Stimulated activated naive B cell treated with anti-CD40 and anti-IgM and Interleukin-4, amounts not matched to agents 10 μg/mL and 1 μg/mL and 100 μg/mL, for 72 hours (primary cell): ENCODE results near the gene KLHDC9.
"Not testable (repeated sequence)": the region's sequence is repeated elsewhere in the genome, so short reads cannot be mapped to it uniquely, and the experiment has no call there.

Source experiments
- ATAC-seq, 2 donors: fragments of 150-1000 bp; cut with Tn5 transposase; replicated peaks; 2 replicates each; pipeline ENCODE4 v1.10.0; 2021; ENCODE audit warnings: moderate library complexity in 1 of 2
- DNase-seq: peaks from one replicate; pipeline ENCODE4 v3.0.0; 2021
- H3K27ac Mint-ChIP-seq: one replicate; pipeline ENCODE4 v1.8.0; 2022; ENCODE audit warnings: mild to moderate bottlenecking, mixed read lengths
- H3K27me3 Mint-ChIP-seq, 2 donors: one replicate each; pipeline ENCODE4 v1.8.0; 2022; ENCODE audit warnings: mixed read lengths in 2 of 2
- H3K36me3 Mint-ChIP-seq, 2 donors: one replicate each; pipeline ENCODE4 v1.8.0; 2022; ENCODE audit warnings: mixed read lengths in 2 of 2, mild to moderate bottlenecking in 1 of 2
- H3K4me1 Mint-ChIP-seq, 2 donors: one replicate each; pipeline ENCODE4 v1.8.0; 2022; ENCODE audit warnings: mixed read lengths in 2 of 2, mild to moderate bottlenecking in 1 of 2
- H3K4me3 Mint-ChIP-seq, 2 donors: one replicate each; pipeline ENCODE4 v1.8.0; 2022; ENCODE audit warnings: mild to moderate bottlenecking in 2 of 2, mixed read lengths in 2 of 2, moderate library complexity in 1 of 2
- H3K9me3 Mint-ChIP-seq, 2 donors: one replicate each; pipeline ENCODE4 v1.8.0; 2022; ENCODE audit warnings: mixed read lengths in 2 of 2, mild to moderate bottlenecking in 1 of 2

The KLHDC9 gene, protein sequence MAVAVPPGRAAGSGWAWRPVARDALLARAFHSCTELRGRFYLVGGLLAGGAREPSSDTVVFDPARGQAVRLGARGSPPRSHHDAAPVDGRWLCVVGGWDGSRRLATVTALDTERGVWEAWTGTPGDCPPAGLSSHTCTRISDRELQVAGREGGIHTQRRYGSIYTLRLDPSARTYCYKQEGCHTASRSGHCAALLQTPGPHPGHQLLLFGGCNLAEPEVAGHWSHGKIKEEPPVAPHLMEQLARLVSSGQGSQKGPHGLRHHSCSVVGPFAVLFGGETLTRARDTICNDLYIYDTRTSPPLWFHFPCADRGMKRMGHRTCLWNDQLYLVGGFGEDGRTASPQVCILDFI

DNA sequence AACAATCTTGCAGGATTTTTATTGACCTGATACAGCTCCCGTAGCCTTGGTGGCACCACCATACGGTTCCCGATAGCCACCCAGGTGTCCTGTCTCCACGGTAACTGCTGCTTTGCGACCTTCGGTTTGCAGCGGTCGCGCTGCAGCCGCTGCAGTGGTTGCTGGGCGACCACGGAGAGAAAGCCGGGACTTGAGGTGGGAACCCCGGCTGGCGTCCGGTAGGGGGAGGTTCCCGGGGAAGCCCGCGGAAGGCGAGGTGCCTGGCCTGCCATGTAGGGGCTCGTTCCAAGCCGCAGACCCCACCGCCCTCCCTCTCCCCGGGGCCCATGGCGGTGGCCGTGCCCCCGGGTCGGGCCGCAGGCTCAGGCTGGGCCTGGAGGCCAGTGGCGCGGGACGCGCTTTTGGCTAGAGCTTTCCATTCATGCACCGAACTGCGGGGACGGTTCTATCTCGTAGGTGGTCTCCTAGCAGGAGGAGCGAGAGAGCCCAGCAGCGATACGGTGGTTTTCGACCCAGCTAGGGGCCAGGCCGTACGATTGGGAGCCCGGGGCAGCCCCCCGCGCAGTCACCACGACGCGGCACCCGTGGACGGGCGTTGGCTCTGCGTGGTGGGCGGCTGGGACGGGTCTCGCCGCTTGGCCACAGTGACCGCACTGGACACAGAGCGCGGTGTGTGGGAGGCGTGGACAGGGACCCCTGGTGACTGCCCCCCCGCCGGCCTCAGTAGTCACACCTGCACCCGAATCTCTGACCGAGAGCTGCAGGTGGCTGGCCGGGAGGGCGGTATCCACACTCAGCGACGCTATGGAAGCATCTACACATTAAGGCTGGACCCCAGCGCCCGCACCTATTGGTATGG is at the start of gene KLHDC9:
TSS of gene KLHDC9 (plus strand) at position 152 of the 859 bp plus-strand sequence. CDS start at position 327, 175 bp downstream.
- Mint-ChIP-seq H3K4me1 (peaks cover 42 to 58% of the 10 kb centered on the region in 2 donors), H3K9me3 (no peaks in the 10 kb centered on the region), H3K36me3 (peaks cover 12 to 26% of the 10 kb centered on the region in 2 donors), H3K4me3 (peak within 1 kb of the TSS; percentile 83 to 90), H3K27ac (peak within 1 kb of the TSS; percentile 95), H3K27me3 (no peaks in the 10 kb centered on the region)
- ATAC-seq = peak; percentile 76 to 82
- DNase-seq = peak; percentile 82

DNA sequence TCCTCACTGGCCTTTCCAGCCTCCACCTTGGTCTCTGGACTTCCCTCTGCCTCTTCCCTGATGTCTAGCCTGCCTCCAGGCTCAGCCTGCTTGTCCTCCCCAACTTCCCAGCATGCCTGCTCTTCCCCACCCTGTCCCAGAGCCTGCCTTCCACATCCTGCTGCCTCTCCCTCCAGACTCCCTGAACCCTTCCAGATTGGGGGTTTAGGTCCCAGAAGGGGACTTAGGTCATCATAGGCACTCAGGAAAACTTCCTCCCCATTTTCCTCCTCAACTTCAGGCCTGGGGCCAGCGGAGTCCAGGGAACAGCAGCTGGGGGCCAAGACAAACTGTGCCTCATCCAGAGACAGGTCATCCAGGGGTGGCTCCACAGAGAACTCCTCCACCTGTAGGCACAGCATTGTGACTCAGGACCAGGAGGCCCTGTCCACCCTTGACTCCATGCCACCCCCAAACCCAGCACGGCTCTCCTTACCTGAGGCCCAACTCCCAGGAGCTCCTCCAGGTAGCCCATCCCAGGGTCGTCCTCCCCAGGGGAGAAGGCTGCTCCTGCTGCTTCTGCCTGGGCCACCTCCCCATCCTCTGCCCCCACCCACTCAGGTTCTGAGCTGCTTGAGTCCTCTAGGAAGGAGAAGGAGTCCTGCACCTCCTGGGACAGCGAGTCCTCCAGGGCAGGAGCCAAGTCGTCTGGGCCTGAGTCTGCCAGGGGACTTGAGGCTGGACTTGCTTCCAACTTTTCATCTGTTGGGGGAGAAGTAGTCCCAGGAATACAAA is 49.0 kb upstream of the KLHDC9 start:
- H3K36me3 Mint-ChIP-seq = peaks cover 44 to 70% of the 10 kb centered on the region in 2 donors
- peaks cover 39 to 41% of the 10 kb centered on the region in 2 donors for H3K4me1 Mint-ChIP-seq
- H3K4me3 Mint-ChIP-seq = peak overlapping the region in 1 of 2 donors; percentile 14
- no peaks in the 10 kb centered on the region for H3K9me3 Mint-ChIP-seq
- peak overlapping the region; percentile 100 for H3K27ac Mint-ChIP-seq
- H3K27me3 Mint-ChIP-seq = no peaks in the 10 kb centered on the region
- no peak for DNase-seq
- no peak for ATAC-seq

- ATAC-seq (no peak), DNase-seq (no peak)
- Mint-ChIP-seq H3K27me3 (no peaks in the 10 kb centered on the region), H3K4me1 (peaks cover 36 to 39% of the 10 kb centered on the region in 2 donors), H3K36me3 (peaks cover 49 to 68% of the 10 kb centered on the region in 2 donors), H3K27ac (no peak overlapping the region), H3K9me3 (no peaks in the 10 kb centered on the region), H3K4me3 (no peak overlapping the region)
These were observed 46.9 kb upstream of the KLHDC9 start for GRCh38 chr1:161051219-161051618.

GRCh38 chr1:161052899-161053298 is 45.3 kb upstream of the KLHDC9 start:
- no peaks in the 10 kb centered on the region for H3K27me3 Mint-ChIP-seq
- H3K36me3 Mint-ChIP-seq = peaks cover 58 to 66% of the 10 kb centered on the region in 2 donors
- no peak overlapping the region for H3K27ac Mint-ChIP-seq
- no peaks in the 10 kb centered on the region for H3K9me3 Mint-ChIP-seq
- DNase-seq (no peak), ATAC-seq (no peak)
- H3K4me1 Mint-ChIP-seq = peaks cover 23 to 27% of the 10 kb centered on the region in 2 donors
- H3K4me3 Mint-ChIP-seq = no peak overlapping the region

- ATAC-seq = no peak
- H3K4me3 Mint-ChIP-seq = no peak overlapping the region
- DNase-seq = no peak
- no peaks in the 10 kb centered on the region for H3K9me3 Mint-ChIP-seq
- peaks cover 51 to 58% of the 10 kb centered on the region in 2 donors for H3K36me3 Mint-ChIP-seq
- H3K27me3 Mint-ChIP-seq = no peaks in the 10 kb centered on the region
- H3K4me1 Mint-ChIP-seq = peaks cover 14% of the 10 kb centered on the region in 2 donors
- peak overlapping the region; percentile 51 for H3K27ac Mint-ChIP-seq
These were observed 43.9 kb upstream of the KLHDC9 start for GRCh38 chr1:161054232-161054631.

DNA sequence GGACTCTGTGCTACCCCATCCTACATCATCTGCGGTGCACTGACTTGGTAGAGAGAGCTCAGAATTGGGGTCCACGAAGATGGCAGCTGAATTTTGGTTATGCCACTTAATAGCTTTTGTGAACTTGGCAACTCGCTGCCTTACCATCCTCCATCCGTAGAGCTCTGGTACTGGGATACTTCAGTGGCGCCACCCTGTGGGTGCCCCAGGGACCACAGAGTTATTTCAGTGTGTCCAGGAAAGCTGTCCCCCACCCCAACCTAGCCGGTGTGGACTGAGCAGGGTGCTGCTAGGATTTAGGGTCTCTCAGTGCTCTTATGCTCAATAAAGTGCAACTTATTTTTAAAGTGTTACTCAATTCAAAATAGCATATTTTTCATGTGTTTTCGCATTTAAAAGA is 43.4 kb upstream of the KLHDC9 start:
- no peak overlapping the region for H3K4me3 Mint-ChIP-seq
- no peak for DNase-seq
- H3K36me3 Mint-ChIP-seq = peaks cover 50 to 58% of the 10 kb centered on the region in 2 donors
- H3K4me1 Mint-ChIP-seq = peaks cover 15 to 17% of the 10 kb centered on the region in 2 donors
- H3K27me3 Mint-ChIP-seq = no peaks in the 10 kb centered on the region
- H3K27ac Mint-ChIP-seq = no peak overlapping the region
- H3K9me3 Mint-ChIP-seq = no peaks in the 10 kb centered on the region
- ATAC-seq = no peak

DNA sequence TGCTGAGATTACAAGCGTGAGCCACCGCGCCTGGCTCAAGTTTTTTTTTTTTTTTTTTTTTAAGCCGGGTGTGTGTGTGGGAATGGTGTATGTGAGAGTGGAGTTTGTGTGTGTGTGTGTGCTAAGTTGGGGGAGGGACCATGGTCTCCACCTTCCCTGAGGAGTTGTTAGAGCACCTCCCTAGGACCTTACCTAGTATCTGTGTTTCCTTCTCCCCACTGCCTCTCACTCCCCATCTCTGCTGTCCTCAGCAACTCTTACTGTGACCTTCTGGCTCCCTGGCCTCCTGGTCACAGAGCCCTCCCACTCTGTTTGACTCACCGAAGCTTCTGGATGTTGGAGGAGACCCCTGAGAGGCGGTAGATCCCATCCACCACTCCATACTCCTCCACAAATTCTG is 38.9 kb upstream of the KLHDC9 start:
- ATAC-seq (no peak), DNase-seq (no peak)
- peaks cover 23 to 52% of the 10 kb centered on the region in 2 donors for H3K4me1 Mint-ChIP-seq
- H3K36me3 Mint-ChIP-seq = peaks cover 45 to 53% of the 10 kb centered on the region in 2 donors
- H3K27me3 Mint-ChIP-seq = no peaks in the 10 kb centered on the region
- H3K9me3 Mint-ChIP-seq = no peaks in the 10 kb centered on the region
- peak overlapping the region; percentile 88 for H3K27ac Mint-ChIP-seq
- H3K4me3 Mint-ChIP-seq = no peak overlapping the region

GRCh38 chr1:161061419-161061818 is 36.7 kb upstream of the KLHDC9 start:
- Mint-ChIP-seq H3K9me3 (no peaks in the 10 kb centered on the region), H3K36me3 (peaks cover 46 to 55% of the 10 kb centered on the region in 2 donors), H3K27me3 (no peaks in the 10 kb centered on the region), H3K4me3 (no peak overlapping the region), H3K4me1 (peaks cover 29 to 69% of the 10 kb centered on the region in 2 donors), H3K27ac (no peak overlapping the region)
- no peak for DNase-seq
- ATAC-seq = no peak

DNA sequence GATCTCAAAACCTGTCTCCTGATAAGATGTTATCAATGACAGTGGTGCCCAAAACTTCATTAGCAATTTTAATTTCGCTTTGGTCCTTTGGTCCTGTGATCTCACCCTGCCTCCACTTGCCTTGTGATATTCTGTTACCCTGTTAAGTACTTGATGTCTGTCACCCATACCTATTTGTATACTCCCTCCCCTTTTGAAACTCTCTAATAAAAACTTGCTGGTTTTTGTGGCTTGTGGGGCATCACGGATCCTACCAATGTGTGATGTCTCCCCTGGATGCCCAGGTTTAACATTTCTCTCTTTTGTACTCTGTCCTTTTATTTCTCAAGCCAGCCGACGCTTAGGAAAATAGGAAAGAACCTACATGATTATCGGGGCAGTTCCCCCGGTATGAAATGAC is 34.2 kb upstream of the KLHDC9 start:
- not testable (repeated sequence) for H3K4me3 Mint-ChIP-seq, H3K27me3 Mint-ChIP-seq, H3K9me3 Mint-ChIP-seq, ATAC-seq, DNase-seq
- H3K4me1 Mint-ChIP-seq = peaks cover 44 to 87% of the 10 kb centered on the region in 2 donors
- H3K27ac Mint-ChIP-seq = peak overlapping the region; percentile 52
- H3K36me3 Mint-ChIP-seq = peaks cover 55 to 69% of the 10 kb centered on the region in 2 donors

DNA sequence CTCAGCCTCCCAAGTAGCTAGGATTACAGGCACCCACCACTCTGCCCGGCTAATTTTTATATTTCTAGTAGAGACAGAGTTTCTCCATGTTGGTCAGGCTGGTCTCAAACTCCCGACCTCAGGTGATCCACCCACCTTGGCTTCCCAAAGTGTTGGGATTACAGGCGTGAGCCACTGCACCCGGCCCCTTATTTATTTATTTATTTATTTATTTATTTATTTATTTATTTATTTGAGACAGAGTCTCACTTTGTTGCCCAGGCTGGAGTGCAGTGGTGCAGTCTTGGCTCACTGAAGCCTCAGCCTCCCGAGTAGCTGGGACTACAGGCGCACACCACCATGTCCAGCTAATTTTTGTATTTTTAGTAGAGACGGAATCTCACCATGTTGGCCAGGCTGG is 32.5 kb upstream of the KLHDC9 start:
- not testable (repeated sequence) for H3K4me3 Mint-ChIP-seq, DNase-seq, H3K9me3 Mint-ChIP-seq, H3K27ac Mint-ChIP-seq, ATAC-seq, H3K27me3 Mint-ChIP-seq
- Mint-ChIP-seq H3K4me1 (peaks cover 36 to 80% of the 10 kb centered on the region in 2 donors), H3K36me3 (peaks cover 51 to 60% of the 10 kb centered on the region in 2 donors)

- Mint-ChIP-seq H3K4me1 (peaks cover 39 to 83% of the 10 kb centered on the region in 2 donors), H3K27ac (peak overlapping the region; percentile 87), H3K36me3 (peaks cover 47 to 57% of the 10 kb centered on the region in 2 donors), H3K27me3 (no peaks in the 10 kb centered on the region), H3K9me3 (no peaks in the 10 kb centered on the region), H3K4me3 (peak overlapping the region; percentile 90 to 97)
- no peak for ATAC-seq
- DNase-seq = no peak
These were observed 31.5 kb upstream of the KLHDC9 start for GRCh38 chr1:161066694-161067093.

- peak; percentile 70 to 71 for ATAC-seq
- H3K9me3 Mint-ChIP-seq = no peaks in the 10 kb centered on the region
- peaks cover 37 to 71% of the 10 kb centered on the region in 2 donors for H3K4me1 Mint-ChIP-seq
These were observed 29.6 kb upstream of the KLHDC9 start for GRCh38 chr1:161068306-161069234.

GRCh38 chr1:161069241-161069640 is 28.9 kb upstream of the KLHDC9 start:
- DNase-seq = no peak
- no peaks in the 10 kb centered on the region for H3K27me3 Mint-ChIP-seq
- H3K4me1 Mint-ChIP-seq = peaks cover 33 to 64% of the 10 kb centered on the region in 2 donors
- ATAC-seq = peak in 1 of 2 donors; percentile 0
- no peaks in the 10 kb centered on the region for H3K9me3 Mint-ChIP-seq
- H3K36me3 Mint-ChIP-seq = peaks cover 33 to 39% of the 10 kb centered on the region in 2 donors
- peak overlapping the region; percentile 90 to 97 for H3K4me3 Mint-ChIP-seq
- H3K27ac Mint-ChIP-seq = peak overlapping the region; percentile 94

More at GRCh38 chr1:161068306-161069234, 29.6 kb upstream of the KLHDC9 start:
- DNase-seq = peak; percentile 78
- peak overlapping the region; percentile 94 for H3K27ac Mint-ChIP-seq
- peaks cover 36 to 44% of the 10 kb centered on the region in 2 donors for H3K36me3 Mint-ChIP-seq
- peak overlapping the region; percentile 90 to 97 for H3K4me3 Mint-ChIP-seq
- no peaks in the 10 kb centered on the region for H3K27me3 Mint-ChIP-seq
